Prostate gland (tissue), 2 donors: ENCODE measurements around the gene PPP3R1.

Source experiments
- CTCF ChIP-seq, 4 experiments: fragments of 200-600 bp in 2 of 4; fragments of 450-650 bp in 2 of 4; sonication (generic) in 2 of 4; IDR thresholded peaks; 1 replicate in 3 of 4; 2 replicates in 1 of 4; pipeline ENCODE4 v1.5.1; 2016 to 2019; ENCODE audit warnings: antibody characterized with exemption in 4 of 4, mild to moderate bottlenecking in 2 of 4, moderate library complexity in 2 of 4
- POLR2A ChIP-seq: fragments of 450-650 bp; IDR thresholded peaks from one replicate; pipeline ENCODE4 v1.6.1; 2016; ENCODE audit warnings: antibody characterized with exemption, mild to moderate bottlenecking
- POLR2AphosphoS5 ChIP-seq: sonication (generic); formaldehyde crosslinking; IDR thresholded peaks from one replicate; pipeline ENCODE4 v1.6.1; 2017; ENCODE audit warnings: antibody characterized with exemption

DNA sequence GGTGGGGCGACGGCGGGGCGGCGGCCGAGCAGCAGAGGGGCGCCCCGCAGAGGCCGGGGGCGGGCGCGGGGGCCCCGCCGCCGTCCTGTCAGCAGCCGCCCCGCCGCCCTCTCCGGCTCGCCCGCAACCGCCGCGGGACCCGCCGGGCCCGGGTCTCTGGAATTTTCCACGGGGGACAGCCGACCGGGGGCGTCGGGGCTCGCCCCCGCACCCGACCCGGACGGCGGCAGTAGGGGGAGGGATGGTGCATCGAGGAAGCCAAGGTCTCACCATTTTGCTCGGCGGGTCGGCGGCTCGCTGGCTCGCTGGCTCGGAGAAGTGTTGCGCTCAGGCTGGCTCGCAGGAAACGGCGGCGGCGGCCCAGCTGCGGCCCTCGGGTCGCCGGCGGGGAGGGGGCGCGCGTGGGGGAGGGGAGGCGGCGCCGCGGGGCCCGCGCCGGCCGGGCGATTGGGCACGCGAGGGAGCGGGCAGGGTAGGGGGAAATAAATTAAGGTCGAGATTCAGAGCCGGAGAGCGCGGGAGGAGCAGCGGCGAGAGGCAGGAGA, 405 bp downstream of the PPP3R1 start:
- TF ChIP-seq POLR2AphosphoS5 (no peak), CTCF (IDR thresholded peaks at IDR 0.05) (no peak), POLR2A (no peak)
